Stimulated activated CD4-positive, alpha-beta T cell treated with anti-CD3 and anti-CD28 coated beads, Interleukin-1b, Interleukin-23, amount 100 ng/mL, for 1 hour (primary cell): ENCODE data around the gene SETD1B.

Experiments used
- DNase-seq, 2 donors: peaks; one replicate each; pipeline ENCODE4 v3.0.0-alpha.2; 2020; ENCODE audit warnings: low read depth in 2 of 2

SETD1B gene

DNA sequence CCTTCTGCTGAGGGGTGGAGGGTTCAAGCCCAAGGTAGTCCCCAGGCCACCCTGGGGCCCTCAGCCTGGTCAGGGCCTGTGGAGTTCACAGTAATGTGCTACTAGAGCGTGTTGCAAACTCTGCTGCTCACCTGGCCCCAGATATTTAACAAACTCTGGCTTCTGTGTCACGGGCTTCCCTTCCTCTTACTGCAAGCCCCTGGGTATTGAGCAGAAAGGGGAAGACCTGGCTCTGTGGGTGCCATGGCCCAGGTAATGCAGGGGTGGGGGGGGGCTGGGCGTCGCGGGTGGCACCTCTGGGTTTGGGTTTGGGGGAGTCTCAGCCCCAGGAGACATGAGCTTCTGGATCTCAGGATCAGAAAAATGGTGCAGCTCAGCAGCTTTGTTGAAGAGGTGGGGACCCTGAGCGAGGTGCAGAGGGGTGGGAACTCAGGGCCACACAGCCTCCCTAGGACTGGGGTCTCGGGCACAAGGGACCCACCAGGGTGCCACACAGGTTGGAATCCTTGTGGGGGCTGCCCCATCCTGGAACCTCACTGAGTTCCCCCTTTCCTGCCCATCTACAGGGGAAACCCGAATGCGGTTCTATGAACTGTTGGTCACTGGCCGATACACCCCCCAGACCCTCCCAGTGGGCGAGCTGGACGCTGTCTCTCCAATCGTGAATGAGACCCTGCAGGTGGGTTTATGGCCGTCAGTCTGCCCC lies 4.0 kb downstream of the SETD1B start:
- no peak for DNase-seq

DNA sequence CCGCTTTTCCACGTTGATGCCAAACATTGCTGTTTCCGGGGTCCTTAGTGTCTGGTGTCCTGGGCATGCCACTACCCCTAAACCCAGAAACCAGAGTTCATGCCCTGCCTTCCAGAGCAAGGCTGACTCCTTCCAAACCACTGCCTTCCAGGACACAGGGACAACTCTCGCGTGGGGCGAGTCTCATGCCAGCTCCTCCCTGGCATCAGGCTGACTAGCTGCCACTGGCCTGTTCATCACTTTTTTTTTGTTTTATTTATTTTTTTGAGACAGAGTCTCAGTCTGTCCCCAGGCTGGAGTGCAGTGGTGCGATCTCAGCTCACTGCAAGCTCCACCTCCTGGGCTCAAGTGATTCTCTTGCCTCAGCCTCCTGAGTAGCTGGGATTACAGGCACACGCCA lies 4.8 kb downstream of the SETD1B start:
- no peak for DNase-seq

DNA sequence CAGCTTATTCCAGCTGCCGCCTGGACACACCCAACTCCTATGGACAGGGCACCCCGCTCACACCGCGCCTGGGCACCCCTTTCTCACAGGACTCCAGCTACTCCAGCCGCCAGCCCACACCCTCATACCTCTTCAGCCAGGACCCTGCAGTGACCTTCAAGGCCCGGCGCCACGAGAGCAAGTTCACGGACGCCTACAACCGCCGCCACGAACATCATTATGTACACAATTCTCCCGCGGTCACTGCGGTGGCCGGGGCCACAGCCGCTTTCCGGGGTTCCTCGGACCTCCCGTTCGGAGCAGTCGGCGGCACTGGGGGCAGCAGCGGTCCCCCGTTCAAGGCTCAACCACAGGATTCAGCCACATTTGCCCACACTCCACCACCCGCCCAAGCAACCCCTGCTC lies 5.9 kb downstream of the SETD1B start:
- DNase-seq = no peak

DNA sequence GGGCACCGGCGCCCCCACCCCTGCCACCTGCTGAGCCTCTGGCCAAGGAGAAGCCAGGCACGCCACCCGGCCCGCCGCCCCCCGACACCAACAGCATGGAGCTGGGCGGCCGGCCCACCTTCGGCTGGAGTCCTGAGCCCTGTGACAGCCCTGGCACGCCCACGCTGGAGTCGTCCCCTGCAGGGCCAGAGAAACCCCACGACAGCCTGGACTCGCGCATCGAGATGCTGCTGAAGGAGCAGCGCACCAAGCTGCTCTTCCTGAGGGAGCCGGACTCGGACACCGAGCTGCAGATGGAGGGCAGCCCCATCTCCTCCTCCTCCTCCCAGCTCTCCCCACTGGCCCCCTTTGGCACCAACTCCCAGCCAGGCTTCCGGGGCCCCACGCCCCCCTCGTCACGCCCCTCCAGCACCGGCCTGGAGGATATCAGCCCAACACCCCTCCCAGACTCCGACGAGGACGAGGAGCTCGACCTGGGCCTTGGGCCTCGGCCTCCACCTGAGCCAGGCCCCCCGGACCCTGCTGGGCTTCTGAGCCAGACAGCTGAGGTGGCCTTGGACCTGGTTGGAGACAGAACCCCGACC lies 6.5 kb downstream of the SETD1B start:
- DNase-seq = no peak

DNA sequence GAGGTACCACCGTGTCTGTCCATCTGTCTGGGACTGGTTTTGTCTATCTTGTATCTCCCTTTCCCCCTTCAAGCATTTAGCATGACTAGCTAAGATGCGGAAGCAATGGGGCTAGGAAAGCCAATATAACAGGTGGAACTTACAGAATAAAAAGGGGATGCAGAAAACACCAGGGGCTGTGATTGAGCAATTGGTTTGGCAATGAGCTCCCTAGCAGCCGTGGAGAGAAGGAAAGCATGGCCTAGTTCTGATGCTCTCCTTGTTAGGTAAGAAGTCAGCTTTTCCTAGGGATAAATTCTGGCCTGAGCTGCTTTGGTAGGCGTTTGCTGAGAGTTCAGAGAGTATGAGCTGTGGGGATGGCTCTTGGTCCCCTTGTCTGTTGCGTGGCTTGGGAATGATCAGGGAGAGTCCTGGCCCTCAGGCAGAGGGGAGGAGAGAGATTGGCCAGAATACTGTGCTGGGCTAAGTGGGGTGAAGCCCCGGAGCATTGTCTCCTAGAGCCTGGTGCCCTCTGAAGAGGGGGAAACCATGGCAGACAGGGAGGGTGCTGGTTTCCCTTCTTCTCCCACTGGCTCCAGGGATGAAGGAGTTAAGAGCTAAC lies 7.1 kb downstream of the SETD1B start:
- no peak for DNase-seq

DNA sequence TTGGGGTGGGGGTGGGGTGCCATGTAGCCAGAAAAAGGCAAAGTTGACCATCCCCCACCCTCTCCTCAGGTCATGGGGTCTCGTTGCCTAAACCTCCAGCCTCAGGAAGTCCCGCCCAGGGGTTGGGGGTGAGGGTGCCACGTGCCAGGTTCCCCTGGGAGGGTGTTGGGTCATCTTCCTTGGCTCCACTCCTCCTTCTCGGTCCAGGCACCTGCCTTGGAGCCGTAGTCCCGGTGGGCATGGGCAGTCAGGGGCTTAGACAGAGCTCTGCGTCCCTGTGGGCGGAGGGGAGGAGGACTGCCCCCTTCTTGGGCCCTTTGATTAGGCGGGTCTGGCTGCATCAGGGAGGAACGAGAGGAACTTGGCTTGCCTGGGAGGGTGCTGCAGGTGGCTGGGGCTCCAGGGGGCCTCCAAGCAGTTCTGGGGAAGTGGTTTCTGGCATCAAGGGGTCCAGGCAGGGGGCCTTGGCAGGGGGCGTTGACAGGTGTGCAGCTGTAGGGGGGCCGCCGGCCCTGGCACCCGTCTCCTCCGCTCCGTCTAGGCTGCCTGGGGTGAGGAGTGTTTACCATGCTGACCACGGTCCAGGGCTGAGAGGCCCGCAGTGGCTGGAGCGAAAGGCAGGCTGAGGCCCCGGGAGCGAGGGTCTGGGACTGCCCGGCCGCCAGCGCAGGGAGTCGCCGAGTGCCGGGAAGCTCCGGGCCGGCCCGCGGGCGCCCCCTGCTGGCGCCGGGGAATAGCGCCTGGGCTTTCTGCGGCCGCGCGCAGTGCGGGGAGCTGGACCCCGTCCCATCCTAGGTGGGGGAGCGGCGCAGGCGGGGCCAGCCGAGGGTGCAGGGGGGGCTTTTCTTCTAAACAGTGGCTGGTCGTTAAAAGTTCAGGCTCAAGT lies 7.9 kb downstream of the SETD1B start:
- no peak for DNase-seq

DNA sequence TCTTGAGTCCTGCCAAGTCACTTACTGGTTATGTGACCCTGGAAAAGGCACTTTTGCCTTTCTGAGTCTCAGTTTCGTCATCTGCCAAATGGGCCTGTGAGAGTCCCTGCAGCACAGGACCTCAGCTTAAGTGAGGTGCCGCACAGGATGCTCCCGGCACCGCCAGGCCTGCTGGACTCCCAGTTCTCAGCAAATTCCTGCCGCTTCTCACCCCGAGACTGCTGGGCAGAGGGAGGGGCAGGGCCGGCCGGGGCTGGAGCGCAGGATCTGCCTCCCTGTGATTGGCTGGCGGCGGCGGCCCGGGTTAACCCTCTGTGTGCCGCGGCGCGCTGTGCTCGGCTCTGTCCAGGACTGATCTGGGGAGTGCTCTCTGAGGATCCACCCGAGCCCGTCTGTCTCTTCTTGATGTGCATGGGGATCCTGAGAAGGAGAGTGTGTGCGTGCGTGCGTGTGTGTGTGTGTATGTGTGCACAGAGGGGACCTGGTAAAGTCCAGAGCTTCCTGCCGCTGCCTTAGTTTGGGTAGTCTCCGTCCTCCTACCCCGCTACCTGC lies 8.6 kb downstream of the SETD1B start:
- DNase-seq = no peak

DNA sequence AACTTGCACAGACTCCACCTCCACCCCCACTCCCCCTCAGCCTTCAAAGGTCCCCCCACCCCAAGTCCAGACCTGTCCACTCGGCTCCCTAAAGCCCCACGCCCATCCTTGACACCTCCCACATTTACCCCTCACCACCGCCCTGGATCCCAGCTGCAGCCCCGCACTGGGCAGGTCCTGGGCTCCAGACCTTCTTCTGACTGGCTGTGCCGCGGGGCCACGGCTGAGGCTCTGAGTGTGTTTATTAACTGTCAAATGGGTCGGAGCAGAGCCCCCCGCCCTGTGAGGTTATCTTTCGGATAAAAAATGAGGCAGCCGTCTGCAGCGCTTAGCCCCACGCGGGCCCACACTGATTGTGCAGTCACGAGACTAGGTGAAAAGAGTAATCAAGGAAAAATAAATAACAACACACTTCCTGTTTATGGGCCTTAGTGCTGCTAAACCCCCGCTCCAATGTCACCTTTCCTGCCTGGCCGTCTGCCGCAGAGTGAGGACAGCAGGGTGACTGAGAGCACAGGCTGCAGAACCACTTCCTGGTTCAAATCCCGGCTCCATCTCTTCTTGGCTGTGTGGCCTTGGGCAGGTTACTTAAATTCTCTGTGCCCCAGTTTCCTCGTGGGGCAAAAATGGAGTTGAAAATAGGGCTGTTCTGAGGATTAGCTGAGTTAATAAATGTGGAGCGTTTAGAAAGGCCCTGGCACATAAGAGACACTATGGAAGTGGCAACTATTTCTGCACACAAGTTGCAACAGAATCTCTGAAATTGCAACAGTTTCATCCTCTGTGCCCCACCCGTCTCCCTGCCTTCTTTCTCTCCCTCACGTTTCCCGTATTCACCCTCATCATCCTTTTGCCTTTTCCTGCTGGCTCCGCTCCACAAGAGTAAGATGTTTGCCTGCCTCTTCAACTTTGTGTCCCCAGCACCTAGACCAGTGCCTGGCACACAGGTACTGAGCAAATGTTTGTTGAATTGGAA lies 9.4 kb downstream of the SETD1B start:
- no peak for DNase-seq

DNA sequence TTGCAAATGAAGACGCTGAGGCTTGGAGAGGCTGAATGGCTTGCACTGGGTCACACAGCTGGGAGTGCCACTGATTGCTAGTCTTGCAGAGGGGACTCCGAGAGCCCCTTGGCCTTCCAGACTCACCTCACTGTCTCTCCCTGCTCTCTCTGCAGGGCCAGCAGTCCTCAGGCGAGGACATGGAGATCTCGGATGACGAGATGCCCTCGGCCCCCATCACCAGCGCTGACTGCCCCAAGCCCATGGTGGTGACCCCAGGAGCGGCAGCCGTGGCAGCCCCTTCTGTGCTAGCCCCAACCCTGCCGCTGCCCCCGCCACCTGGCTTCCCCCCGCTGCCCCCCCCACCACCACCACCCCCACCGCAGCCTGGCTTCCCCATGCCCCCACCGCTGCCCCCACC lies 10.1 kb downstream of the SETD1B start:
- DNase-seq = no peak

DNA sequence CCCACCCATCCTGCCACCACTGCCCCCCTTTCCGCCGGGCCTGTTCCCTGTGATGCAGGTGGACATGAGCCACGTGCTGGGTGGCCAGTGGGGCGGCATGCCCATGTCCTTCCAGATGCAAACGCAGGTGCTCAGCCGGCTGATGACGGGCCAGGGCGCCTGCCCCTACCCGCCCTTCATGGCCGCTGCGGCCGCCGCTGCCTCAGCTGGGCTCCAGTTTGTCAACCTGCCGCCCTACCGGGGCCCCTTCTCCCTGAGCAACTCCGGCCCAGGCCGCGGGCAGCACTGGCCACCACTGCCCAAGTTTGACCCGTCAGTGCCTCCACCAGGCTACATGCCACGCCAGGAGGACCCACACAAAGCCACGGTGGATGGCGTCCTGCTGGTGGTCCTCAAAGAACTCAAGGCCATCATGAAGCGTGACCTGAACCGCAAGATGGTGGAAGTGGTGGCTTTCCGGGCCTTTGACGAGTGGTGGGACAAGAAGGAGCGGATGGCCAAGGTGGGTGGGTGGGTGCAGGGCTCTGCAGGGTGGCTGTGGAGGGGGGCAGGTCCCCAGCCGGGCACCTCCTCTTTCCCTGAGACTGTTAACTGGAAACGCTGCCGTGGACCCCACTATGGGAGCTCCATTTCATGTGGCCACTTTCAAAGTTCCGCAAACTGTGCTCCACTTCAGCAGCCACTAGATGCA lies 10.8 kb downstream of the SETD1B start:
- no peak for DNase-seq

DNA sequence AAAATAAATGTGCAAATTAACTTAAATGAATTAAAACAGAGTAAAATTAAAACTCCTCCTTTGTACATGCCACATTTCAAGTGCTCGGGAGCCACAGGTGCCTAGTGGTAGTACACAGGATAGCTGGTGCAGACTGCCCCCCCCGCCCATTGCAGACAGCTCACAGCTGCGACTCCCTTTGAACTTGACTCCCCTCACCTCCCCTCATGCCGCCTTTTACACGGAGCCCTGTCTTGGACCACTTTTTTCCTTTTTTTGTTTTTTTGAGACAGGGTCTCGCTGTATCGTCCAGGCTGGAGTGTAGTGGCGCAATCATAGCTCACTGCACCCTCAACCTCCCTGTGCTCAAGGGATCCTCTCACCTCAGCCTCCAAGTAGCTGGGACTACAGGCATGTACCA lies 11.5 kb downstream of the SETD1B start:
- no peak for DNase-seq

DNA sequence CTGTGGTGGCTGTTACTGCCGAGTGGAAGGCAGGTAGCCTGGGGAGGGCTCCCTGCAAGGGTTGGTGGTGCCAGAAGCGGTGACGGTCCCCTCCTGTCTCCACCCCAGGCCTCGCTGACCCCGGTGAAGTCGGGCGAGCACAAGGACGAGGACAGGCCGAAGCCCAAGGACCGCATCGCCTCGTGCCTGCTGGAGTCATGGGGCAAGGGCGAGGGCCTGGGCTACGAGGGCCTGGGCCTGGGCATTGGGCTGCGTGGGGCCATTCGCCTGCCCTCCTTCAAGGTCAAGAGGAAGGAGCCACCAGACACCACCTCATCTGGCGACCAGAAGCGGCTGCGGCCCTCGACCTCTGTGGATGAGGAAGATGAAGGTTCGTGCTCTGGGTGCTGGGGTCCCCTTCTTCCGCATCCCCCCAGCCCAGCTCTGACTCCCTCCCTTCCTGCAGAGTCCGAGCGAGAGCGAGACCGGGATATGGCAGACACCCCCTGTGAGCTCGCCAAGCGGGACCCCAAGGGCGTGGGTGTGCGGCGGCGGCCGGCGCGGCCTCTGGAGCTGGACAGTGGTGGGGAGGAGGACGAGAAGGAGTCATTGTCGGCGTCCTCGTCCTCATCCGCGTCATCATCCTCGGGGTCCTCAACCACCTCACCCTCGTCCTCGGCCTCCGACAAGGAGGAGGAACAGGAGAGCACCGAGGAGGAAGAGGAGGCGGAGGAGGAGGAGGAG lies 13.3 kb downstream of the SETD1B start:
- no peak for DNase-seq

DNA sequence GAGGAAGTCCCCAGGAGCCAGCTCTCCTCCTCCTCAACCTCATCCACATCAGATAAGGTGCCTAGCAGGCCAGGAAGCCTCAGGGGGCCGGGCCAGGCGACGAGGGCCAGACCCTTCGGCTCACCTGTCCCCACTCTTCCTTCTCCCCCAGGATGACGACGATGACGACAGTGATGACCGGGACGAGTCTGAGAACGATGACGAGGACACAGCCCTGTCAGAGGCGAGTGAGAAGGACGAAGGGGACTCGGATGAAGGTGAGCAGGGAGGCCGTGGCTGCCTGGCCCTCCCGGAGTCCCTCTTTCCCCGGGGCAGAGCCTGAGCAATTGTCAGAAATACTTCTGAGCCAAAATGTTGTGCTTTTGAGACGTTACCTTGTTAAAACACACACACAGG lies 13.8 kb downstream of the SETD1B start:
- no peak for DNase-seq

DNA sequence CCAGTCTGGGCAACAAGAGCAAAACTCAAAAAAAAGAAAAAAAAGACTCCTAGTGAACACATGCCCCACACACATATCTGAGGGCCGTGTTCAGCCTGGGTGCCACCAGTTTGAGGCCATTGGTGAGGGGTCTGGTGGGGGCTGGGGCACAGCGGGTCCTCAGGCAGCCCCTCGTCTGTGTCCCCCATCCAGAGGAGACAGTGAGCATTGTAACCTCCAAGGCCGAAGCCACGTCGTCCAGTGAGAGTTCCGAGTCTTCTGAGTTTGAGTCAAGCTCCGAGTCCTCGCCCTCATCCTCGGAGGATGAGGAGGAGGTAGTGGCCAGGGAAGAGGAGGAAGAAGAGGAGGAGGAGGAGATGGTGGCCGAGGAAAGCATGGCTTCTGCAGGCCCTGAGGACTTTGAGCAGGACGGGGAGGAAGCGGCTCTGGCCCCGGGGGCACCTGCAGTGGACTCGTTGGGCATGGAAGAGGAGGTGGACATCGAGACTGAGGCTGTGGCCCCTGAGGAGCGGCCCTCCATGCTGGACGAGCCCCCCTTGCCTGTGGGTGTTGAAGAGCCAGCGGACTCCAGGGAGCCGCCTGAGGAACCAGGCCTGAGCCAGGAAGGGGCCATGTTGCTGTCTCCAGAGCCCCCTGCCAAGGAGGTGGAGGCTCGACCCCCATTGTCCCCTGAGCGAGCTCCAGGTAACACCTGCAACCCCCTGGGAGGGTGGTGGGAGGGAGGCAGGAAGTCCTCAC lies 15.6 kb downstream of the SETD1B start:
- DNase-seq = no peak

DNA sequence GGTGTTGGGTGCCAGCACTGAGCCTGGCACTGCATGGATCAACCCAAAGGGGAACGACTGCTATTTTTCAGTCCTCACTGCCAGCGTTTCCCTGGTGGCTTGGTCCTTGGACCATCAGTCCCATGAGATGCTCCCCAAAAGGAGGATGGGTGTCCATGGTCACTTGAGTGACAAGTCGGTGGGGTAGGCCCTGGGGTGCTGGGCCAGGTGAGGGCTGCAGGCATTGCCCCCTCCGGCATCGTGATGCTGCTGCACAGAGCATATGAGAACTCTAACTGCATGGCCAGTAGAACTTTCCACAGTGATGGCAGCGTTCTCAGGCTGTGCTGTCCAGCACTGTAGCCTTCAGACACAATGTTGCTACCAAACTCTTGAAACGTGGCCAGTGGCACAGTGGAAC lies 16.2 kb downstream of the SETD1B start:
- DNase-seq = no peak

DNA sequence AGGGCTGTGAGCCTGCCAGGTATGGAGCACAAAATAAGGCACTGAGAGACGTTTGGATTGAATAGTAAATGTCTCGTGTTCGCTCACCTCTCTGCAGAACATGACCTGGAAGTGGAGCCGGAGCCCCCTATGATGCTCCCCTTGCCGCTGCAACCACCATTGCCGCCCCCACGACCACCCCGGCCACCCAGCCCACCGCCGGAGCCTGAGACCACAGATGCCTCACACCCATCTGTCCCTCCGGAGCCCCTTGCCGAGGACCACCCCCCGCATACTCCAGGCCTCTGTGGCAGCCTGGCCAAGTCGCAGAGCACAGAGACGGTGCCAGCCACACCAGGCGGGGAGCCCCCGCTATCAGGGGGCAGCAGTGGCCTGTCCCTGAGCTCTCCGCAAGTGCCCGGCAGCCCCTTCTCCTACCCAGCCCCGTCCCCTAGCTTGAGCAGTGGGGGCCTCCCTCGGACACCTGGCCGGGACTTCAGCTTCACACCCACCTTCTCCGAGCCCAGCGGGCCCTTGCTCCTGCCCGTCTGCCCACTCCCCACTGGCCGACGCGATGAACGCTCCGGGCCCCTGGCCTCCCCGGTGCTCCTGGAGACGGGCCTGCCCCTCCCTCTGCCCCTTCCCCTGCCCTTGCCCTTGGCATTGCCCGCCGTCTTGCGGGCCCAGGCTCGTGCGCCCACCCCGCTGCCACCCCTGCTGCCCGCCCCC lies 18.7 kb downstream of the SETD1B start:
- DNase-seq = no peak

DNA sequence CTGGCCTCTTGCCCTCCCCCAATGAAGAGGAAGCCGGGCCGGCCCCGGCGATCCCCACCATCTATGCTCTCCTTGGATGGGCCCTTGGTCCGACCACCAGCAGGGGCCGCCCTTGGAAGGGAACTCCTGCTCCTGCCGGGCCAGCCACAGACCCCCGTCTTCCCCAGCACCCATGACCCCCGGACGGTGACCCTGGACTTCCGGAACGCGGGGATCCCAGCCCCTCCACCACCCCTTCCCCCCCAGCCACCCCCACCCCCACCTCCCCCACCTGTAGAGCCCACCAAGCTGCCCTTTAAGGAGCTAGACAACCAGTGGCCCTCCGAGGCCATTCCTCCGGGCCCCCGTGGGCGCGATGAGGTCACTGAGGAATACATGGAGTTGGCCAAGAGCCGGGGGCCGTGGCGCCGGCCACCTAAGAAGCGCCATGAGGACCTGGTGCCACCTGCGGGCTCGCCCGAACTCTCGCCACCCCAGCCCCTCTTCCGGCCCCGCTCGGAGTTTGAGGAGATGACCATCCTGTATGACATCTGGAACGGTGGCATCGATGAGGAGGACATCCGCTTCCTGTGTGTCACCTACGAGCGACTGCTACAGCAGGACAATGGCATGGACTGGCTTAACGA lies 19.4 kb downstream of the SETD1B start:
- no peak for DNase-seq

DNA sequence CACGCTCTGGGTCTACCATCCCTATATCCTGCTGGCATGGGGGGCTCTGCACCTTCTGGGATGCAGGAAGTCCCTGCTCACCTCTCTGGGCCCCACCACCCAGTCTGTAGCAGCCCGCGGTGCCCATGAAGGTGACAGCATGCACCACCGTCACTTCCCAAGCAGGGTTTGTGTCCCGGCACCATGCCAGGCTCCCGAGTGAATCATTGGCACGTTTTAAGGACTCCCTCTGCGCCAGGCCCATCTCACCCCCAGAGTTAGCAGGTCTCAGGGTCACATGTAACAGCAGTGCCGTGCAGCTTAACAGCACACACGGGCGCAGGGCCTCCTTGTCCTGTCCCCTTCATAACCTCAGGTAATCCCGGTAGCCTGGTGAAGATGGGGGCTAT lies 19.9 kb downstream of the SETD1B start:
- DNase-seq = no peak
